GM18508 (cell line): ENCODE data around the gene ABCC8.

Experiments used
- ATAC-seq: cut with Tn5 transposase; IDR thresholded peaks from one replicate; pipeline ENCODE4 v1.9.1; 2021; ENCODE audit warnings: moderate number of reproducible peaks; ENCODE audit not compliant: insufficient read depth, unreplicated experiment

ABCC8 gene

GRCh38 chr11:17375547-17375946 is 101.1 kb downstream of the ABCC8 start:
- no peak for ATAC-seq

- ATAC-seq, result no peak
These were observed 105.0 kb downstream of the ABCC8 start for GRCh38 chr11:17371614-17372013.

- no peak for ATAC-seq
These were observed 106.9 kb downstream of the ABCC8 start for GRCh38 chr11:17369684-17370243.

GRCh38 chr11:17369094-17369493 is 107.6 kb downstream of the ABCC8 start:
- ATAC-seq, result no peak

GRCh38 chr11:17368551-17368950 is 108.1 kb downstream of the ABCC8 start:
- no peak for ATAC-seq

GRCh38 chr11:17366495-17366894 is 110.2 kb downstream of the ABCC8 start:
- ATAC-seq, result no peak

GRCh38 chr11:17354601-17354991 is 122.0 kb downstream of the ABCC8 start:
- ATAC-seq, result no peak

- no peak for ATAC-seq
These were observed 122.6 kb downstream of the ABCC8 start for GRCh38 chr11:17353821-17354600.

- ATAC-seq, result no peak
These were observed 123.5 kb downstream of the ABCC8 start for GRCh38 chr11:17352950-17353820.

GRCh38 chr11:17351510-17352176 is 125.0 kb downstream of the ABCC8 start, which contains the start of gene NCR3LG1:
TSS of gene NCR3LG1 (plus strand) at chr11:17351800. CDS start at chr11:17351970, 170 bp downstream.
- no peak for ATAC-seq

- no peak for ATAC-seq
These were observed 125.5 kb downstream of the ABCC8 start for GRCh38 chr11:17351172-17351509.

- ATAC-seq, result no peak
These were observed 126.0 kb downstream of the ABCC8 start for GRCh38 chr11:17350455-17351171.

- no peak for ATAC-seq
These were observed 129.0 kb downstream of the ABCC8 start for GRCh38 chr11:17347676-17348075.

GRCh38 chr11:17343907-17344306 is 132.7 kb downstream of the ABCC8 start:
- no peak for ATAC-seq

GRCh38 chr11:17343257-17343656 is 133.4 kb downstream of the ABCC8 start:
- ATAC-seq, result no peak
